Measurements from ENCODE around the gene VTI1A. TPM values are rescaled to one million over a fixed set of nuclear protein-coding genes. Genes with fewer than 3 reads are reported as not detected.
"Not testable (repeated sequence)": the region's sequence is repeated elsewhere in the genome, so short reads cannot be mapped to it uniquely, and the experiment has no call there.

The VTI1A gene
- total RNA-seq, 2 donors from 2014 or later = 58.8 to 65.0 TPM

GRCh38 chr10:112497347-112497950 lies 50.4 kb downstream of the VTI1A start:
- H3K27ac Mint-ChIP-seq = no peak overlapping the region
- H3K4me1 Mint-ChIP-seq = peaks cover 20% of the 10 kb centered on the region
- H3K9me3 ChIP-seq (ENCODE audit: control insufficient read depth, low read length, poor library complexity, severe bottlenecking) = no peaks in the 10 kb centered on the region
- peaks cover 12% of the 10 kb centered on the region for H3K36me3 Mint-ChIP-seq (ENCODE audit: low read depth)
- no peak overlapping the region for H3K4me3 Mint-ChIP-seq
- ATAC-seq (no peak), DNase-seq (no peak)
- H3K27me3 Mint-ChIP-seq = no peaks in the 10 kb centered on the region

- H3K27me3 Mint-ChIP-seq = no peaks in the 10 kb centered on the region
- H3K4me1 Mint-ChIP-seq = peaks cover 24% of the 10 kb centered on the region
- H3K9me3 ChIP-seq (ENCODE audit: control insufficient read depth, low read length, poor library complexity, severe bottlenecking) = no peaks in the 10 kb centered on the region
- peaks cover 12% of the 10 kb centered on the region for H3K36me3 Mint-ChIP-seq (ENCODE audit: low read depth)
- no peak for ATAC-seq
- no peak overlapping the region for H3K27ac Mint-ChIP-seq
- no peak for DNase-seq
- no peak overlapping the region for H3K4me3 Mint-ChIP-seq
Observed at GRCh38 chr10:112498806-112499205, 51.8 kb downstream of the VTI1A start.

DNA sequence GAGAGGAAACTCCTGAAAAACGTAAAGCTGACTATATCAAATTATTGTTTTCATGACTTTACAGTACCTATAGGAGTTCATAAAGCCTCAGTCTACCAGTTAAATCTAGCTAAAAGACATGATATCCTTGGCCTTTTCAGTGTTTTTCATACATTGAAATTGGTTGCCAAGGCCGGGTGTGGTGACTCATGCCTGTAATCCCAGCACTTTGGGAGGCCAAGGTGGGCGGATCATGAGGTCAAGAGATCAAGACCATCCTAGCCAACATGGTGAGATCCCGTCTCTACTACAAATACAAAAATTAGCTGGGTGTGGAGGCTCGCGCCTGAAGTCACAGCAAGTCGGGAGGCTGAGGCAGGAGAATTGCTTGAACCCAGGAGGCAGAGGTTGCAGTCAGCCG lies 53.0 kb downstream of the VTI1A start:
- not testable (repeated sequence) for H3K9me3 ChIP-seq (ENCODE audit: control insufficient read depth, low read length, poor library complexity, severe bottlenecking); H3K27me3 Mint-ChIP-seq; H3K4me3 Mint-ChIP-seq; H3K36me3 Mint-ChIP-seq (ENCODE audit: low read depth); DNase-seq; ATAC-seq; H3K27ac Mint-ChIP-seq
- H3K4me1 Mint-ChIP-seq = peaks cover 26% of the 10 kb centered on the region

DNA sequence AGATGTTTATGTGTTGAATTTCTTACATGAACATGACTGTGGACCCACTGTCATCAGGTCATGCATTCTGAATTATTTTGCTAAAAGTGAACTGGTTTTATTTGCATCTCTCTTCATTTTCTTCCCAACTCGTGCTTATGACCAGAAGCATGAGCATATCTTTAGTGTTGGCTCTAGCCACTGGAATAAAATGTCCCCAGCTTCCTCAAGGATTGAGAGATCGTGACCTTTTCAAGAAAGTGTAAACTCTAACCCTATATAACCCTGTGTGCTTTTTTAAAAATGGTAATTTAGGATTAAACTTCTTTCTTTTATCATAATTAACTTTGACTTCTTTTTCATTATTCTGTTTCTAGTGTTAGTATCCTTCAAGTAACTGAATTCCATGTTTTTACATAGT lies 55.5 kb downstream of the VTI1A start:
- ATAC-seq = no peak

DNA sequence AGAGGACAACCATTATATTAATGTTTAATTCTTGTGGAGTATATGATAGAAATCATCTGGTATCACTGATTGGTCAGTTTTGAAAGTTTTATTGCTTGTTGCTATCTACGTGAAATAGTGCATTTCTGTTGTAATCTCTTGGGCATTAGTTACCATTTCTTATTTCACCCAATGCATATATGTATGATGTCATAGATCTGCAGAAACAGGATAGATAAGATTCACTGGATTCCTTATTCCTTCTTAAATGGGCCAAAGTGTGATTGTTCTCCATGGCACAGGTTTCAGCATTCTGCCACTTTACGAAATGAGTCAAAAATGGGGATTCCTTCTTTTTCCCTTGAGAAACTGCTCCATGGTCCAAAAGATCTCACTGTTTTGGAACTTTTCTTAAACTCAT lies 56.6 kb downstream of the VTI1A start:
- Mint-ChIP-seq H3K4me3 (no peak overlapping the region), H3K27me3 (no peaks in the 10 kb centered on the region), H3K4me1 (peaks cover 39% of the 10 kb centered on the region), H3K27ac (no peak overlapping the region), H3K36me3 (ENCODE audit: low read depth) (peaks cover 10% of the 10 kb centered on the region)
- ATAC-seq = no peak
- DNase-seq = no peak
- H3K9me3 ChIP-seq (ENCODE audit: control insufficient read depth, low read length, poor library complexity, severe bottlenecking) = no peaks in the 10 kb centered on the region

More for the DNA sequence above, 55.5 kb downstream of the VTI1A start:
- DNase-seq = no peak
- H3K36me3 Mint-ChIP-seq (ENCODE audit: low read depth) = peaks cover 10% of the 10 kb centered on the region
- no peak overlapping the region for H3K4me3 Mint-ChIP-seq
- H3K9me3 ChIP-seq (ENCODE audit: control insufficient read depth, low read length, poor library complexity, severe bottlenecking) = no peaks in the 10 kb centered on the region
- peaks cover 35% of the 10 kb centered on the region for H3K4me1 Mint-ChIP-seq
- no peaks in the 10 kb centered on the region for H3K27me3 Mint-ChIP-seq
- no peak overlapping the region for H3K27ac Mint-ChIP-seq

GRCh38 chr10:112507046-112507445 lies 60.0 kb downstream of the VTI1A start:
- H3K27me3 Mint-ChIP-seq = no peaks in the 10 kb centered on the region
- peaks cover 35% of the 10 kb centered on the region for H3K4me1 Mint-ChIP-seq
- no peak overlapping the region for H3K4me3 Mint-ChIP-seq
- no peak for DNase-seq
- ATAC-seq = no peak
- H3K27ac Mint-ChIP-seq = no peak overlapping the region
- H3K9me3 ChIP-seq (ENCODE audit: control insufficient read depth, low read length, poor library complexity, severe bottlenecking) = no peaks in the 10 kb centered on the region
- H3K36me3 Mint-ChIP-seq (ENCODE audit: low read depth) = peaks cover 9% of the 10 kb centered on the region

- peaks cover 9% of the 10 kb centered on the region for H3K36me3 Mint-ChIP-seq (ENCODE audit: low read depth)
- H3K27ac Mint-ChIP-seq = no peak overlapping the region
- DNase-seq (no peak), ATAC-seq (no peak)
- no peaks in the 10 kb centered on the region for H3K27me3 Mint-ChIP-seq
- no peak overlapping the region for H3K4me3 Mint-ChIP-seq
- H3K9me3 ChIP-seq (ENCODE audit: control insufficient read depth, low read length, poor library complexity, severe bottlenecking) = no peaks in the 10 kb centered on the region
- H3K4me1 Mint-ChIP-seq = peaks cover 33% of the 10 kb centered on the region
Observed at GRCh38 chr10:112507988-112508387, 61.0 kb downstream of the VTI1A start.

GRCh38 chr10:112509558-112510291 lies 62.7 kb downstream of the VTI1A start:
- H3K4me1 Mint-ChIP-seq = peaks cover 26% of the 10 kb centered on the region
- H3K4me3 Mint-ChIP-seq = no peak overlapping the region
- peaks cover 9% of the 10 kb centered on the region for H3K36me3 Mint-ChIP-seq (ENCODE audit: low read depth)
- H3K9me3 ChIP-seq (ENCODE audit: control insufficient read depth, low read length, poor library complexity, severe bottlenecking) = no peaks in the 10 kb centered on the region
- H3K27ac Mint-ChIP-seq = no peak overlapping the region
- no peak for DNase-seq
- no peak for ATAC-seq
- no peaks in the 10 kb centered on the region for H3K27me3 Mint-ChIP-seq

- H3K4me1 Mint-ChIP-seq = peaks cover 26% of the 10 kb centered on the region
- no peaks in the 10 kb centered on the region for H3K9me3 ChIP-seq (ENCODE audit: control insufficient read depth, low read length, poor library complexity, severe bottlenecking)
- H3K27ac Mint-ChIP-seq = no peak overlapping the region
- DNase-seq (no peak), ATAC-seq (no peak)
- no peaks in the 10 kb centered on the region for H3K27me3 Mint-ChIP-seq
- peaks cover 9% of the 10 kb centered on the region for H3K36me3 Mint-ChIP-seq (ENCODE audit: low read depth)
- H3K4me3 Mint-ChIP-seq = no peak overlapping the region
Observed at GRCh38 chr10:112510384-112510783, 63.4 kb downstream of the VTI1A start.

DNA sequence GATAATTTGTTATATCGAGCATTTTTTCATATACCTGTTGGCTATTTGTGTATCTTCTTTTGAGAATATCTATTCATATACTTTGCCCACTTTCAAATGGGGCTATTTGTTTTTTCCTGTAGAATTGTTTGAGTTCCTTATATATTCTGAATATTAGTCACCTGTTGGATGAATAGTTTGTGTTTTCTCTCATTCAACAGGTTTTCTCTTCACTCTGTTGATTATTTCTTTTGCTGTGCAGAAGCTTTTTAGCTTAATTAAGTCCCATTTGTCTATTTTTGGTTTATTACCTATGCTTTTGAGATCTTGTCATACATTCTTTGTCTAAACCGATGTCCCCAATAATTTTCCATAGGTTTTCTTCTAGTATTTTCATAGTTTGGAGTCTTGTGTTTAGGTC lies 65.3 kb downstream of the VTI1A start:
- no peaks in the 10 kb centered on the region for H3K9me3 ChIP-seq (ENCODE audit: control insufficient read depth, low read length, poor library complexity, severe bottlenecking)
- no peak overlapping the region for H3K27ac Mint-ChIP-seq
- H3K4me1 Mint-ChIP-seq = peaks cover 16% of the 10 kb centered on the region
- H3K27me3 Mint-ChIP-seq = no peaks in the 10 kb centered on the region
- peaks cover 9% of the 10 kb centered on the region for H3K36me3 Mint-ChIP-seq (ENCODE audit: low read depth)
- ATAC-seq (no peak), DNase-seq (no peak)
- H3K4me3 Mint-ChIP-seq = no peak overlapping the region

DNA sequence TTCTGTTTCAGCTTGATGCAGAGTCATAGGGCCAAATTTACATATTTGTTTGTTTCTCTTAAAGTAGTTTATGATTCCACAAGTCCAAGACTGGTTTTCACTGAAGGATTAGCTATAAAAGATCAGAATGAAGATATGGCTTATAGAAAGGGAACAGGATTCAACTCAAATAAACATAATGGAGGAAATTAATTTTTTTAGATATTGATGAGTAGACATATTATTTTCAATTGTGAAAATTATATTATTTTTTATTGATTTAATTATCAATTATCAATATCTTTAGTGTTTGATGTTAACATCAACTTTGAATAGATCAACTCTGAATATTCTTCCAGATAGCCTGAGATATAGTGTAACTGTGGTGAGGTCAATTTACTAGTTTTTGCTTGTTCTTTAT lies 68.1 kb downstream of the VTI1A start:
- ATAC-seq (no peak), DNase-seq (no peak)
- peaks cover 6% of the 10 kb centered on the region for H3K4me1 Mint-ChIP-seq
- no peaks in the 10 kb centered on the region for H3K27me3 Mint-ChIP-seq
- no peak overlapping the region for H3K4me3 Mint-ChIP-seq
- peaks cover 2% of the 10 kb centered on the region for H3K36me3 Mint-ChIP-seq (ENCODE audit: low read depth)
- no peaks in the 10 kb centered on the region for H3K9me3 ChIP-seq (ENCODE audit: control insufficient read depth, low read length, poor library complexity, severe bottlenecking)
- no peak overlapping the region for H3K27ac Mint-ChIP-seq

DNA sequence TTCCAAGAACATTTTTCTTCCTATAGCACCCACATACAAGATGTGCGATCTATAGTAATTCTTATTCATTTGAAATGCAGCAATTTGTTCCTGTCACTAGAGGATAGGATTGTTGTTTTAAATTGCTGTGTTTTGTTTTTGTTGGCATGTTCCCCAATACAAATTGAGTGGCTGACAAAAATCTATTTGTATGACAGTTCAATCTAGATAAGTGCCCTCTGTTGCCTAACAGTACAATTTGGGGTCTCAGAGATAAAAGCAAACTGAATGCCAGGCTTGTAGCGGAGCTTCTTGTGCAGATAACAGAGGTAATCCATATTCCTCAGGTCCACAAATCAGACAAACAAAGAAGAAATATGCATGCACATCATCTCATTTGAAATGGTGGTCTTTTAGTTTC lies 68.8 kb downstream of the VTI1A start:
- Mint-ChIP-seq H3K27ac (no peak overlapping the region), H3K36me3 (ENCODE audit: low read depth) (peaks cover 2% of the 10 kb centered on the region), H3K4me1 (peaks cover 8% of the 10 kb centered on the region), H3K4me3 (no peak overlapping the region), H3K27me3 (no peaks in the 10 kb centered on the region)
- ATAC-seq = no peak
- DNase-seq = no peak
- H3K9me3 ChIP-seq (ENCODE audit: control insufficient read depth, low read length, poor library complexity, severe bottlenecking) = no peaks in the 10 kb centered on the region

GRCh38 chr10:112517451-112517862 lies 70.4 kb downstream of the VTI1A start:
- DNase-seq = no peak
- Mint-ChIP-seq H3K36me3 (ENCODE audit: low read depth) (no peaks in the 10 kb centered on the region), H3K27me3 (no peaks in the 10 kb centered on the region), H3K27ac (no peak overlapping the region), H3K4me3 (no peak overlapping the region), H3K4me1 (peaks cover 12% of the 10 kb centered on the region)
- no peak for ATAC-seq
- no peaks in the 10 kb centered on the region for H3K9me3 ChIP-seq (ENCODE audit: control insufficient read depth, low read length, poor library complexity, severe bottlenecking)
